Omental fat pad (tissue), 4 donors: ENCODE data around the gene PWWP2B. TPM values are rescaled to one million over a fixed set of nuclear protein-coding genes. Genes with fewer than 3 reads are reported as not detected.

Experiments used
- ATAC-seq: fragments of 150-250 bp; one replicate; pipeline ENCODE4 v1.9.1; 2016; ENCODE audit warnings: mild to moderate bottlenecking, moderate library complexity; ENCODE audit not compliant: low FRiP score
- DNase-seq: peaks from one replicate; pipeline ENCODE4 v3.0.0-alpha.2; 2019; ENCODE audit warnings: low spot score
- total RNA-seq, 4 donors: library from RNA; depleted of rRNA; stranded (reverse); fragments of >200 nt; gene quantifications; one replicate each; pipeline ENCODE4 v1.1.0, GENCODE V29; 2016
- TF ChIP-seq, protein P1 (sequence below), 3 donors: fragments of 450-650 bp; IDR thresholded peaks; one replicate each; pipeline ENCODE4 v1.5.1; 2016 to 2017; ENCODE audit warnings: antibody characterized with exemption in 3 of 3, mild to moderate bottlenecking in 3 of 3, moderate library complexity in 2 of 3

The PWWP2B gene
- total RNA-seq, 4 donors from 2014 or later = 6.0 to 24.4 (median 12.2) TPM

DNA sequence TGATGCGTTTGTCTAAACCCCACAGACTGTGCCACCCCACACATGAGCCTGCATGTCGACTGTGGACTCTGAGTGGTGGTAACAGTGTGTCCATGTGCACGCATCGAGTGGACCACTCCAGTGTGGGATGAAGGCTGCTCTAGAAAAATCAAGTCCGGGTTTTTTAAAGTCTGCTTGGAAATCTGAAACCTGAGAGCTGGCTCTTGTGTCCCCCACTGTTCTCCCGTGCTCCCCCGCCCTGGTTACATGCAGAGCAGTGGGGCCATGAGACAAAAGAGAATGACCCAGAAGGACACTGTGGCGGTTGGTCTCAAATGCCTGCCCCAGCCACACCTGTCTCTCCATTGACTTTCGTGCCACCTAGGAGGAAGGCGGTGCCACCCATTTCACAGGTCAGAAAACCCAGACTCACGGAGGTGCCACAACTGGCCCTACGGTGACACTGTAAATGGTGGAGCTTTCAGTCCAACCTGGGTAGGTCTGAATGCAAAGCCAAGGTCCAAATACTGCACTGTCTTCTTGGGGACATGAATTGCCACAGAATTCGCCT, 27.3 kb upstream of the PWWP2B start:
- TF ChIP-seq, protein P1, sequence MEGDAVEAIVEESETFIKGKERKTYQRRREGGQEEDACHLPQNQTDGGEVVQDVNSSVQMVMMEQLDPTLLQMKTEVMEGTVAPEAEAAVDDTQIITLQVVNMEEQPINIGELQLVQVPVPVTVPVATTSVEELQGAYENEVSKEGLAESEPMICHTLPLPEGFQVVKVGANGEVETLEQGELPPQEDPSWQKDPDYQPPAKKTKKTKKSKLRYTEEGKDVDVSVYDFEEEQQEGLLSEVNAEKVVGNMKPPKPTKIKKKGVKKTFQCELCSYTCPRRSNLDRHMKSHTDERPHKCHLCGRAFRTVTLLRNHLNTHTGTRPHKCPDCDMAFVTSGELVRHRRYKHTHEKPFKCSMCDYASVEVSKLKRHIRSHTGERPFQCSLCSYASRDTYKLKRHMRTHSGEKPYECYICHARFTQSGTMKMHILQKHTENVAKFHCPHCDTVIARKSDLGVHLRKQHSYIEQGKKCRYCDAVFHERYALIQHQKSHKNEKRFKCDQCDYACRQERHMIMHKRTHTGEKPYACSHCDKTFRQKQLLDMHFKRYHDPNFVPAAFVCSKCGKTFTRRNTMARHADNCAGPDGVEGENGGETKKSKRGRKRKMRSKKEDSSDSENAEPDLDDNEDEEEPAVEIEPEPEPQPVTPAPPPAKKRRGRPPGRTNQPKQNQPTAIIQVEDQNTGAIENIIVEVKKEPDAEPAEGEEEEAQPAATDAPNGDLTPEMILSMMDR (IDR thresholded peaks at IDR 0.05) = no peak
- ATAC-seq (no peak), DNase-seq (no peak)

DNA sequence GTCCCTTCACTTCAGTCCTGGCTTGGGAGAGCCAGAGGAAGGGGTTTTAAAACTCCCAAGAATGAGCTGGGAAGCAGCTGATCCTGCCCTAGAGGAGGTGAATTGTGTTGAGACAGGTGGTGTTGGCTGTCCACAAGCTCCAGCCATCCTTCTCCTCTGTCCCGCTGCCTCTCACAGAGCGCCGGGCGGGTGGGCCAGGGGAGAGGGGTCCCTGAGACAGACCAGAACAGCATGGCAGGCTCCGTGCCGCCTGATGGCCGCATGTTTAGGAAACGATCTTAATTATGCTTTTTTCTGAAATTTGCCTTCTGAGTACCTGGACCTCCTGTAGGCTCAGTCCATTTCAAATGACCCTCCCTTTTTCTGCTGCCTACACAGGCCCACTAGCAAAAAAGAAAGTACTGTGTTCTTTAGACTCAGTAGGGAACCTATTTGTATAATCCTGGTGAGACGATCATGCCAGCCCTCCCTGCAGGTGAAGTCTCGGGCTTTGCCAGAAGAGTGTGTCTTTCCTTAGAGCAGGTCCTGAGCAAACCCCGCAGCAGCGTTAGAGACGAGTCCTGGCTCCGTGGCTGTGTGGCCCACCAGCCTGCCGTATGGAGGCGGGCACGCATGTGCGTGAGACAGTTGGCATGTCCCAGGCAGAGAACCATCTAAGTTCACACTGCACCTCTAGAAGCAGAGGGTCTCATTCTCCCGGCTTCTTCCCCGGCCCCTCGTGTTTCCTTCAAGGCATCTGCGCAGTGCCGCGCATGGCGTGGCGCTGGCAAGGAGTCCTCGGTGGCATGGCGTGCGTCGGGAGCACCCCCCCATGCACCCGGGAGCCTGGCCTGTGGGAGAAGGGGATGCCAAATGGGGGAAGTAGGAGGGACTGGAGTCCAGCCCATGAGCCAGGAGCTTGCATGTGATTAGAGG, 26.3 kb upstream of the PWWP2B start:
- DNase-seq = no peak
- no peak for ATAC-seq
- TF ChIP-seq, protein P1 (IDR thresholded peaks at IDR 0.05) = no peak

DNA sequence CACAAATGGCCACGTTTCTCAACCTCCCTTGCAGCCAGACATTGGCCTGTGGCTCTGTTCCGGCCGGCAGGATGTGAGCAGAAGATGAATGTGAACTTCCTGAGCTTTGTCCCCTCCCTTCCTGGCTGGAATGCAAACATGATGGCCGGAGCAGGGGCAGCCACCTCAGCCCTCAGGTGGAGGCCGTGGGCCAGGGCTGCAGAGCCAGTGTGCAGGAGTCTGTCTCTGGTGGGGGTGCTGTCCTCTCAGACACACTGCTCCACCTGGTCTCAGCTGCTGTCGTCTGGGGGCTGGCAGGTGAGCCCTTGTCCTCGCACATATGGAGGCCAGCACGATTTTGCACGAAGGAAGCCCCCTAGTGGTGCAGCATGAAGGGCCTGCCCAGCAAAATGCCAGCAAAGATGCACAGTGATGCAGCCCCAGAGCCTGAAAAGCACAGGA, 25.3 kb upstream of the PWWP2B start:
- DNase-seq (no peak), ATAC-seq (no peak)
- TF ChIP-seq, protein P1 (IDR thresholded peaks at IDR 0.05) = no peak

DNA sequence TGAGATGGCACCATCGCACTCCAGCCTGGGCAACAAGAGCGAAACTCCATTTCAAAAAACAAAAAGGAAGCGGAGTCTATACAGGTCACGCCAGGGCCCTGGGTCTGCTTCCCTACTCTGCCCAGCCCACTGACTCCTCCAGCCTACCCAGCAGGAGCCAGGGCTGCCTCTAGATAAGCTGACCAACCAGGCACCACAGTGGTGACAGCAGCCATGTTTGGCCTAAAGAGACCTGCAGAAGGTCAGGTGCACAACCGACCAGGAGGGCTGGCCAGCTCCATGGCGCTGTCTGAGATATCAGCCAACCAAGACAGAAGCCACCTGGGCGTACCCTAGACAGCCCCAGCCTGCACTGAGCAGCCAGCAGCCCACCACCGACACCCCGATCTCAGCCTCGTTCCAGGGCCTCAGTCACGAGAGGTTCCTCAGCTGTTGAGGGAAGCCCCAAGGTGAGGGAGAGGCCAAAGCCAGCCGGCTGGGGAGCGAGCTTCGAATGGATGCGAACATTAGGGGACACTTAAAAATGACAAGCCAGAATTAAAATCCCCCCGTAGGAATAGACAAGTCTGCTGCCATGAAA, 24.4 kb upstream of the PWWP2B start:
- ATAC-seq = no peak
- no peak for DNase-seq
- TF ChIP-seq, protein P1 (IDR thresholded peaks at IDR 0.05) = no peak

DNA sequence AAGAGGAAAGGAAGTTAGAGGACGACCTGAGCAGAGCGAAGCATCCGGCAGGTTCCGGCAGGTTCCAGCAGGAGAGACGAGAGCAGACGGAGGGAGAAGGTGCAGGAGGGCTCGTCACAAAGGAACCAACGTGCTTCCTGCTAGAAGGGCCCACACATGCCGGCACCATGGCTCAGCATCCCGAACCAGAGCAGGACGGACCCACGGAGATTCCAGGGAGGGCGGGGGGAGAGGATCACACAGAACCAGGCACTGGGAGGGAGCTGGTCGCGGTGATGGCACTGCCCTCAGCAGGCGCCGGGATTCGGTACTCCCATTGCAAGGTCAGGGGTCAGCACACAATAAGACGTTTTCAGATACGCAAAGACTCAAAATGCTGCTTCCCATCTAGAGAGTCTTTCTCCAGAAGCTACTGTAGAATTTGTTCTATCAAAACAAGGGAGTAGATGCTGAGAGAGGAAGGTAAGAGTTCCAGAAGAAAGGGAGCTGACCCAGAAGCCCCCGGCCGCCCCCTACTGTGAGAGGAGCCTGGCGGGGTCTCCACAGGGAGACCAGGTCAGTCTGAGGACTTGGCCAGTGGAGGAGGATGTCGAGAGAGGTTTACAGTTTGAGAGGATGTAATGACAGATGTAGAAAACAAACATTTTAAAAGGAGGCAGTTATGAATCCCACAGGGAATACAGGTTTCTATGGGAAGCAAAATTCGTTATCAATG, 23.6 kb upstream of the PWWP2B start:
- DNase-seq (no peak), ATAC-seq (no peak)
- TF ChIP-seq, protein P1 (IDR thresholded peaks at IDR 0.05) = no peak

DNA sequence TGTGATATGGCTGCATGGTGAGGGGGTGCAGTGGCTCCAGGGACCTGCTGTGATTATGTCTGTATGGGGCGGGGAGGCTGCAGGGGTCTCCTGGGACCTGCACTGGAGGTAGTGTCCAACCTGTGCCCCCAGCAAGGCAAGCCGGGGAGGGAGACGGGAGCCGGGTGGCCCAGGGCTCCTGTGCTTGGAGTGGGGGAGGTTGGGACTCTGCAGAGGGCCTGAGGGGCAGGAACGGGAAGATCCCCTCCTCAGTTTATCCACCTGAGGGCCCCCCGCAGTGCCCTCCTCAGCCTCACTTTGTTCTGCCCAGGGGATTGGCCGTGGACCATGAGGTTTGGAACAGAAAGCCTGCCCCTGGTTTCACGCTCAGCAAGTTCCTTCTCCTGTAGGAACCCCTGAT, 22.8 kb upstream of the PWWP2B start:
- ATAC-seq (no peak), DNase-seq (no peak)
- TF ChIP-seq, protein P1 (IDR thresholded peaks at IDR 0.05) = no peak
